GM23338 (cell line): ENCODE data around the gene GNLY. TPM values are rescaled to one million over a fixed set of nuclear protein-coding genes. Genes with fewer than 3 reads are reported as not detected.

Experiments
- ATAC-seq: fragments of 200-7000 bp; cut with Tn5 transposase; 3 replicates; pipeline ENCODE4 v1.9.1; 2020
- DNase-seq: peaks from one replicate; pipeline ENCODE4 v3.0.0-alpha.2; 2015; ENCODE audit warnings: low spot score
- H2AFZ ChIP-seq: fragments of 200-600 bp; sonication (generic); 2 replicates; pipeline ENCODE4 v1.8.0; 2016; ENCODE audit warnings: antibody characterized with exemption, mild to moderate bottlenecking, moderate library complexity
- H3F3A ChIP-seq: fragments of 200-600 bp; sonication (generic); replicated peaks from 2 replicates; pipeline ENCODE4 v1.8.0; 2017; ENCODE audit warnings: antibody characterized with exemption, mixed run types, low read depth
- H3K27ac ChIP-seq: fragments of 200-600 bp; sonication (generic); 2 replicates; pipeline ENCODE4 v1.6.1; 2016; ENCODE audit warnings: low read depth
- H3K27me3 ChIP-seq: fragments of 200-600 bp; sonication (generic); 2 replicates; pipeline ENCODE4 v1.8.0; 2016; ENCODE audit warnings: mild to moderate bottlenecking, mixed run types, moderate library complexity; ENCODE audit not compliant: insufficient read depth
- H3K36me3 ChIP-seq: fragments of 200-600 bp; sonication (generic); 2 replicates; pipeline ENCODE4 v1.8.0; 2016; ENCODE audit warnings: mild to moderate bottlenecking; ENCODE audit not compliant: insufficient read depth
- H3K4me1 ChIP-seq: fragments of 200-600 bp; sonication (generic); 2 replicates; pipeline ENCODE4 v1.8.0; 2016; ENCODE audit warnings: mild to moderate bottlenecking, moderate library complexity; ENCODE audit not compliant: insufficient read depth
- H3K4me2 ChIP-seq: fragments of 200-600 bp; sonication (generic); 2 replicates; pipeline ENCODE4 v1.7.1; 2017; ENCODE audit warnings: mixed run types
- H3K4me3 ChIP-seq: fragments of 200-600 bp; sonication (generic); 2 replicates; pipeline ENCODE4 v1.6.1; 2016; ENCODE audit warnings: mixed run types
- H3K79me2 ChIP-seq: fragments of 200-600 bp; sonication (generic); replicated peaks from 2 replicates; pipeline ENCODE4 v1.8.0; 2017; ENCODE audit warnings: mild to moderate bottlenecking; ENCODE audit not compliant: insufficient read depth
- H3K9me2 ChIP-seq: fragments of 200-600 bp; sonication (generic); 2 replicates; pipeline ENCODE4 v1.8.0; 2017; ENCODE audit not compliant: insufficient read depth
- H4K20me1 ChIP-seq: fragments of 200-600 bp; sonication (generic); replicated peaks from 2 replicates; pipeline ENCODE4 v1.8.0; 2017; ENCODE audit warnings: mild to moderate bottlenecking; ENCODE audit not compliant: insufficient read depth
- H3K27ac Mint-ChIP-seq: 2 replicates; pipeline ENCODE4 v1.8.0; 2020; ENCODE audit warnings: inconsistent platforms, mild to moderate bottlenecking, moderate library complexity, mixed read lengths
- H3K27me3 Mint-ChIP-seq: 3 replicates; pipeline ENCODE4 v1.8.0; 2022; ENCODE audit warnings: low read depth, mild to moderate bottlenecking, moderate library complexity, mixed read lengths, inconsistent platforms; ENCODE audit not compliant: insufficient read depth, poor library complexity
- H3K36me3 Mint-ChIP-seq: 3 replicates; pipeline ENCODE4 v1.8.0; 2021; ENCODE audit warnings: low read depth, mild to moderate bottlenecking, inconsistent platforms, moderate library complexity, mixed read lengths
- H3K4me1 Mint-ChIP-seq: 3 replicates; pipeline ENCODE4 v1.8.0; 2020; ENCODE audit warnings: mild to moderate bottlenecking, inconsistent platforms, mixed read lengths
- H3K4me3 Mint-ChIP-seq: 3 replicates; pipeline ENCODE4 v1.8.0; 2021; ENCODE audit warnings: moderate library complexity, mild to moderate bottlenecking, inconsistent platforms, mixed read lengths
- H3K9me3 Mint-ChIP-seq: 3 replicates; pipeline ENCODE4 v1.8.0; 2020; ENCODE audit warnings: moderate library complexity, mild to moderate bottlenecking, inconsistent platforms, mixed read lengths
- CREB1 ChIP-seq: fragments of 250-450 bp; sonication (Bioruptor Pico); IDR thresholded peaks from 2 replicates; pipeline ENCODE4 v1.5.0; 2020; ENCODE audit warnings: low read depth, mild to moderate bottlenecking, moderate library complexity
- CTCF ChIP-seq, 2 experiments: fragments of 200-600 bp in 1 of 2; sonication (generic) in 1 of 2; conservative IDR thresholded peaks; 2 replicates each; pipeline versions ENCODE4 v1.5.1 to v1.6.1; 2016 to 2017; ENCODE audit warnings: antibody characterized with exemption in 2 of 2, low read depth in 2 of 2, mild to moderate bottlenecking in 2 of 2, moderate library complexity in 1 of 2
- EZH2 ChIP-seq: fragments of 200-600 bp; sonication (generic); IDR thresholded peaks from one replicate; pipeline ENCODE4 v1.8.0; 2017; ENCODE audit warnings: antibody characterized with exemption, mild to moderate bottlenecking, low read depth; ENCODE audit not compliant: unreplicated experiment
- EZH2phosphoT487 ChIP-seq: fragments of 200-600 bp; sonication (generic); IDR thresholded peaks from one replicate; pipeline ENCODE4 v1.8.1; 2018; ENCODE audit warnings: antibody characterized with exemption; ENCODE audit not compliant: unreplicated experiment
- POLR2AphosphoS5 ChIP-seq: IDR thresholded peaks from 2 replicates; pipeline ENCODE4 v1.6.1; 2016; ENCODE audit warnings: antibody characterized with exemption, low read depth
- STAT1 ChIP-seq: IDR thresholded peaks from one replicate; pipeline ENCODE4 v1.6.1; 2016; ENCODE audit warnings: antibody characterized with exemption; ENCODE audit not compliant: unreplicated experiment
- ZNF331 ChIP-seq: fragments of 250-450 bp; sonication (Bioruptor Pico); IDR thresholded peaks from 2 replicates; pipeline ENCODE4 v1.5.0; 2020; ENCODE audit warnings: low read depth, mild to moderate bottlenecking, moderate library complexity
- polyA plus RNA-seq: library from polyadenylated mRNA; unstranded; fragments of >200 nt; fragmentation: Nextera tagmentation; extraction: Ambion mirVana; gene quantifications from 2 replicates; pipeline ENCODE4 v1.2.1, GENCODE V29; 2016
- total RNA-seq: library from RNA; depleted of rRNA; stranded (reverse); fragments of >200 nt; shearing (Covaris generic); gene quantifications from 2 replicates; pipeline ENCODE4 v1.2.3, GENCODE V29; 2014
- TF ChIP-seq, protein P1 (sequence below): IDR thresholded peaks from one replicate; pipeline ENCODE4 v1.6.1; 2018; ENCODE audit warnings: antibody characterized with exemption; ENCODE audit not compliant: unreplicated experiment
- TF ChIP-seq, protein P2 (sequence below): IDR thresholded peaks from 2 replicates; pipeline ENCODE4 v1.6.1; 2016; ENCODE audit warnings: antibody characterized with exemption

GNLY gene
- total and polyA plus RNA-seq, 2 experiments from 2014 or later, result not detected

DNA sequence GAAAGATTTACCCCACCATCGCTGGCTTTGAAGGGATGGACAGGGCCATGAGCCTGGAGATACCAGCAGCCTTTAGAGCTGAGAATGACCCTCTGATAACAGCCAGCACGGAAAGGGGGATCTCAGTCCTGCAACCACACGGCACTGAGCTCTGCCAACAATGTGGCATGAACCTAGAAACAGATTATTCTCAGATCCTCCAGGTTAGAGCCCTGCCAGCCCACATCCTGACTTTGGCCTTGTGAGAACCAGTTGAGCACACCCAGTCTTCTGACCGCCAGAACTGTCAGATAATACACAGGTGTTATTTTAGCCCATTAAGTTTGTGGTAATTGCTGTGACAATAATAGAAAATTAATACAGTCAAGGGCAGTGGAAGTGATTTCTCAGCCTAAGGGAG lies 9.4 kb upstream of the GNLY start:
- Mint-ChIP-seq H3K27me3 (no peaks in the 10 kb centered on the region), H3K4me1 (peaks cover 4% of the 10 kb centered on the region; the same call in 1 of the 3 replicates), H3K27ac (no peak overlapping the region), H3K36me3 (no peaks in the 10 kb centered on the region), H3K9me3 (no peaks in the 10 kb centered on the region), H3K4me3 (no peak overlapping the region)
- H3K27ac ChIP-seq, result no peak overlapping the region
- no peaks in the 10 kb centered on the region for H3K79me2 ChIP-seq
- no peak for DNase-seq
- no peaks in the 10 kb centered on the region for H3K4me1 ChIP-seq
- H2AFZ ChIP-seq, result no peak overlapping the region
- H3K4me3 ChIP-seq, result no peak overlapping the region
- no peaks in the 10 kb centered on the region for H3F3A ChIP-seq
- H3K9me2 ChIP-seq, result no peaks in the 10 kb centered on the region
- TF ChIP-seq, protein P1, sequence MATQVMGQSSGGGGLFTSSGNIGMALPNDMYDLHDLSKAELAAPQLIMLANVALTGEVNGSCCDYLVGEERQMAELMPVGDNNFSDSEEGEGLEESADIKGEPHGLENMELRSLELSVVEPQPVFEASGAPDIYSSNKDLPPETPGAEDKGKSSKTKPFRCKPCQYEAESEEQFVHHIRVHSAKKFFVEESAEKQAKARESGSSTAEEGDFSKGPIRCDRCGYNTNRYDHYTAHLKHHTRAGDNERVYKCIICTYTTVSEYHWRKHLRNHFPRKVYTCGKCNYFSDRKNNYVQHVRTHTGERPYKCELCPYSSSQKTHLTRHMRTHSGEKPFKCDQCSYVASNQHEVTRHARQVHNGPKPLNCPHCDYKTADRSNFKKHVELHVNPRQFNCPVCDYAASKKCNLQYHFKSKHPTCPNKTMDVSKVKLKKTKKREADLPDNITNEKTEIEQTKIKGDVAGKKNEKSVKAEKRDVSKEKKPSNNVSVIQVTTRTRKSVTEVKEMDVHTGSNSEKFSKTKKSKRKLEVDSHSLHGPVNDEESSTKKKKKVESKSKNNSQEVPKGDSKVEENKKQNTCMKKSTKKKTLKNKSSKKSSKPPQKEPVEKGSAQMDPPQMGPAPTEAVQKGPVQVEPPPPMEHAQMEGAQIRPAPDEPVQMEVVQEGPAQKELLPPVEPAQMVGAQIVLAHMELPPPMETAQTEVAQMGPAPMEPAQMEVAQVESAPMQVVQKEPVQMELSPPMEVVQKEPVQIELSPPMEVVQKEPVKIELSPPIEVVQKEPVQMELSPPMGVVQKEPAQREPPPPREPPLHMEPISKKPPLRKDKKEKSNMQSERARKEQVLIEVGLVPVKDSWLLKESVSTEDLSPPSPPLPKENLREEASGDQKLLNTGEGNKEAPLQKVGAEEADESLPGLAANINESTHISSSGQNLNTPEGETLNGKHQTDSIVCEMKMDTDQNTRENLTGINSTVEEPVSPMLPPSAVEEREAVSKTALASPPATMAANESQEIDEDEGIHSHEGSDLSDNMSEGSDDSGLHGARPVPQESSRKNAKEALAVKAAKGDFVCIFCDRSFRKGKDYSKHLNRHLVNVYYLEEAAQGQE, result no peak
- TF ChIP-seq CTCF (conservative IDR thresholded peaks at IDR 0.05; ENCODE audit: low read depth in 2 of 2) (no peak), CREB1 (CRISPR knock-in tag) (no peak), ZNF331 (no peak)
- TF ChIP-seq, protein P2, sequence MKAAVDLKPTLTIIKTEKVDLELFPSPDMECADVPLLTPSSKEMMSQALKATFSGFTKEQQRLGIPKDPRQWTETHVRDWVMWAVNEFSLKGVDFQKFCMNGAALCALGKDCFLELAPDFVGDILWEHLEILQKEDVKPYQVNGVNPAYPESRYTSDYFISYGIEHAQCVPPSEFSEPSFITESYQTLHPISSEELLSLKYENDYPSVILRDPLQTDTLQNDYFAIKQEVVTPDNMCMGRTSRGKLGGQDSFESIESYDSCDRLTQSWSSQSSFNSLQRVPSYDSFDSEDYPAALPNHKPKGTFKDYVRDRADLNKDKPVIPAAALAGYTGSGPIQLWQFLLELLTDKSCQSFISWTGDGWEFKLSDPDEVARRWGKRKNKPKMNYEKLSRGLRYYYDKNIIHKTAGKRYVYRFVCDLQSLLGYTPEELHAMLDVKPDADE, result no peak
- ATAC-seq, result no peak
- no peaks in the 10 kb centered on the region for H3K36me3 ChIP-seq
- no peak overlapping the region for H3K4me2 ChIP-seq
- no peaks in the 10 kb centered on the region for H3K27me3 ChIP-seq
- H4K20me1 ChIP-seq, result no peaks in the 10 kb centered on the region

- no peak overlapping the region for H2AFZ ChIP-seq
- Mint-ChIP-seq H3K4me1 (peaks cover 4% of the 10 kb centered on the region; the same call in 2 of the 3 replicates), H3K27me3 (peaks cover 2% of the 10 kb centered on the region), H3K36me3 (no peaks in the 10 kb centered on the region), H3K9me3 (no peaks in the 10 kb centered on the region; the same call in 2 of the 3 replicates), H3K27ac (no peak overlapping the region), H3K4me3 (no peak overlapping the region)
- no peaks in the 10 kb centered on the region for H3K36me3 ChIP-seq
- no peaks in the 10 kb centered on the region for H3K79me2 ChIP-seq
- H3F3A ChIP-seq, result no peaks in the 10 kb centered on the region
- DNase-seq (no peak), ATAC-seq (no peak)
- no peaks in the 10 kb centered on the region for H3K9me2 ChIP-seq
- no peaks in the 10 kb centered on the region for H3K4me1 ChIP-seq
- H3K4me2 ChIP-seq, result no peak overlapping the region
- no peaks in the 10 kb centered on the region for H4K20me1 ChIP-seq
- H3K4me3 ChIP-seq, result no peak overlapping the region
- H3K27me3 ChIP-seq, result no peaks in the 10 kb centered on the region
- no peak overlapping the region for H3K27ac ChIP-seq
- TF ChIP-seq, protein P1, result no peak
- TF ChIP-seq ZNF331 (no peak), CREB1 (CRISPR knock-in tag) (no peak), POLR2AphosphoS5 (no peak), STAT1 (no peak), EZH2 (no peak), EZH2phosphoT487 (no peak)
Measured at GRCh38 chr2:85690932-85691331, 3.2 kb upstream of the GNLY start.
